ENCODE data around the gene FIBCD1.

FIBCD1 gene

DNA sequence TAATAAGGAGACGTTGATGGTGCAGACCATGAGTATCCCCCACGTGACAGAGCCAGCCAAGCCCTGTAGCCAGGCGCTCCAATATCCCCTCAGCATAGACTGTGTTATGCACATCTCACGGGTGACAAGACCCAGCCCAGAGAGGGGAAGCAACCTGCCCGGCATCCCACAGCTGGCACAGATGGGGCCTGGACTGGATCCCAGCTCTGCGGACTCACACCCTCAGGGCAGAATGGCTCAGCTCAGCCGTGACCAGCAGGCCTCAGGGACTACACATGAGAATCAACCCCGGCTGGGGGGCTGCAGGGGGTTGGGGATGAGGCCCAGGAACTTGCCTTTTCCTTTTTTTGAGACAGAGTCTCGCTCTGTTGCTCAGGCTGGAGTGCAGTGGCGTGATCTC lies 11.7 kb downstream of the FIBCD1 start:
- Histone ChIP-seq H3K4me3 (replicated peaks; ENCODE audit: insufficient read depth, low read length) (no peak overlapping the region), H3K27ac (replicated peaks) (no peak overlapping the region), H3K27me3 (ENCODE audit: insufficient read depth, poor library complexity, severe bottlenecking) (peaks cover 25% of the 10 kb centered on the region)
- DNase-seq (ENCODE audit: low read depth in 1 of 2, low spot score in 1 of 2), result no peak
- TF ChIP-seq, protein P1, sequence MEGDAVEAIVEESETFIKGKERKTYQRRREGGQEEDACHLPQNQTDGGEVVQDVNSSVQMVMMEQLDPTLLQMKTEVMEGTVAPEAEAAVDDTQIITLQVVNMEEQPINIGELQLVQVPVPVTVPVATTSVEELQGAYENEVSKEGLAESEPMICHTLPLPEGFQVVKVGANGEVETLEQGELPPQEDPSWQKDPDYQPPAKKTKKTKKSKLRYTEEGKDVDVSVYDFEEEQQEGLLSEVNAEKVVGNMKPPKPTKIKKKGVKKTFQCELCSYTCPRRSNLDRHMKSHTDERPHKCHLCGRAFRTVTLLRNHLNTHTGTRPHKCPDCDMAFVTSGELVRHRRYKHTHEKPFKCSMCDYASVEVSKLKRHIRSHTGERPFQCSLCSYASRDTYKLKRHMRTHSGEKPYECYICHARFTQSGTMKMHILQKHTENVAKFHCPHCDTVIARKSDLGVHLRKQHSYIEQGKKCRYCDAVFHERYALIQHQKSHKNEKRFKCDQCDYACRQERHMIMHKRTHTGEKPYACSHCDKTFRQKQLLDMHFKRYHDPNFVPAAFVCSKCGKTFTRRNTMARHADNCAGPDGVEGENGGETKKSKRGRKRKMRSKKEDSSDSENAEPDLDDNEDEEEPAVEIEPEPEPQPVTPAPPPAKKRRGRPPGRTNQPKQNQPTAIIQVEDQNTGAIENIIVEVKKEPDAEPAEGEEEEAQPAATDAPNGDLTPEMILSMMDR (IDR thresholded peaks at IDR 0.05; ENCODE audit: insufficient read depth, low read length), result no peak
- no peak for TF ChIP-seq POLR2AphosphoS5 (IDR thresholded peaks at IDR 0.05; ENCODE audit: low read depth)
- TF ChIP-seq GABPA (IDR thresholded peaks at IDR 0.05; ENCODE audit: low read depth), result no peak
- TF ChIP-seq SPI1 (IDR thresholded peaks at IDR 0.05; ENCODE audit: borderline replicate concordance, low read depth), result no peak

DNA sequence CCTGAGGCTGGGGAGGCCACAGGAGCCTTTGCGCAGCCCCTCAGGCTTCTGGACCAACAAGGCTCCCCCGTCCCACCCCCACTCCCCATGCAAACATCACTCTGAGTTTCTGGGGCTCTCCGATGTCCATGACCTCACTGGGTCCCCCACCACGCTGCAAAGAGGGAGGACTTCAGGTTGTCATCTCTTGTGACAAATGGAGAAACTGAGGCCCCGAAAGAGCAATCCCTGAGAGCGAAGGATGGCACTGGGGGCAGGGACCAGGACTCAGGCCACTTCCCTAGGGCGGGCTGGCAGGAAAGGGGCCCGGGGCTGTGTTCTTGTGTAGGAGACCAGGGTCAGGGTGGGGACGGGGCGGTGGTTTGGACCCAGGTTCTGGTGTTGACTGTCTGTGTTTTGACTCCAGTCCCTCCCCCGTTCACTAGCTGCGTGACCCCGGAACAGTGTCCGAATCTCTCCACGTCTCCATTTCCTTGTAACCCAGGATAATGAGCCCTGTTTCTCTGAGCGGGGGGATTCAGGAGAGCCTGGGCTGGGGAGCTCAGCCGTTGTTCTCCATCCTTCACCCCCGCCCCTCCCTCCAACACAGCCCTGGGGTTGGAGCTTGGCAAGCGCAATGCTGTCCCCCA lies 13.9 kb downstream of the FIBCD1 start:
- no peak for DNase-seq (ENCODE audit: low read depth in 1 of 2, low spot score in 1 of 2)
- H3K27ac ChIP-seq (replicated peaks), result no peak overlapping the region
- H3K27me3 ChIP-seq (ENCODE audit: insufficient read depth, poor library complexity, severe bottlenecking), result peaks cover 25% of the 10 kb centered on the region
- TF ChIP-seq GABPA (IDR thresholded peaks at IDR 0.05; ENCODE audit: low read depth) (no peak), POLR2AphosphoS5 (IDR thresholded peaks at IDR 0.05; ENCODE audit: low read depth) (no peak)
- TF ChIP-seq, protein P1 (IDR thresholded peaks at IDR 0.05; ENCODE audit: insufficient read depth, low read length), result no peak
- TF ChIP-seq, protein P2, sequence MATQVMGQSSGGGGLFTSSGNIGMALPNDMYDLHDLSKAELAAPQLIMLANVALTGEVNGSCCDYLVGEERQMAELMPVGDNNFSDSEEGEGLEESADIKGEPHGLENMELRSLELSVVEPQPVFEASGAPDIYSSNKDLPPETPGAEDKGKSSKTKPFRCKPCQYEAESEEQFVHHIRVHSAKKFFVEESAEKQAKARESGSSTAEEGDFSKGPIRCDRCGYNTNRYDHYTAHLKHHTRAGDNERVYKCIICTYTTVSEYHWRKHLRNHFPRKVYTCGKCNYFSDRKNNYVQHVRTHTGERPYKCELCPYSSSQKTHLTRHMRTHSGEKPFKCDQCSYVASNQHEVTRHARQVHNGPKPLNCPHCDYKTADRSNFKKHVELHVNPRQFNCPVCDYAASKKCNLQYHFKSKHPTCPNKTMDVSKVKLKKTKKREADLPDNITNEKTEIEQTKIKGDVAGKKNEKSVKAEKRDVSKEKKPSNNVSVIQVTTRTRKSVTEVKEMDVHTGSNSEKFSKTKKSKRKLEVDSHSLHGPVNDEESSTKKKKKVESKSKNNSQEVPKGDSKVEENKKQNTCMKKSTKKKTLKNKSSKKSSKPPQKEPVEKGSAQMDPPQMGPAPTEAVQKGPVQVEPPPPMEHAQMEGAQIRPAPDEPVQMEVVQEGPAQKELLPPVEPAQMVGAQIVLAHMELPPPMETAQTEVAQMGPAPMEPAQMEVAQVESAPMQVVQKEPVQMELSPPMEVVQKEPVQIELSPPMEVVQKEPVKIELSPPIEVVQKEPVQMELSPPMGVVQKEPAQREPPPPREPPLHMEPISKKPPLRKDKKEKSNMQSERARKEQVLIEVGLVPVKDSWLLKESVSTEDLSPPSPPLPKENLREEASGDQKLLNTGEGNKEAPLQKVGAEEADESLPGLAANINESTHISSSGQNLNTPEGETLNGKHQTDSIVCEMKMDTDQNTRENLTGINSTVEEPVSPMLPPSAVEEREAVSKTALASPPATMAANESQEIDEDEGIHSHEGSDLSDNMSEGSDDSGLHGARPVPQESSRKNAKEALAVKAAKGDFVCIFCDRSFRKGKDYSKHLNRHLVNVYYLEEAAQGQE (IDR thresholded peaks at IDR 0.05; ENCODE audit: insufficient replicate concordance, low read depth), result no peak
- no peak overlapping the region for H3K4me3 ChIP-seq (replicated peaks; ENCODE audit: insufficient read depth, low read length)

DNA sequence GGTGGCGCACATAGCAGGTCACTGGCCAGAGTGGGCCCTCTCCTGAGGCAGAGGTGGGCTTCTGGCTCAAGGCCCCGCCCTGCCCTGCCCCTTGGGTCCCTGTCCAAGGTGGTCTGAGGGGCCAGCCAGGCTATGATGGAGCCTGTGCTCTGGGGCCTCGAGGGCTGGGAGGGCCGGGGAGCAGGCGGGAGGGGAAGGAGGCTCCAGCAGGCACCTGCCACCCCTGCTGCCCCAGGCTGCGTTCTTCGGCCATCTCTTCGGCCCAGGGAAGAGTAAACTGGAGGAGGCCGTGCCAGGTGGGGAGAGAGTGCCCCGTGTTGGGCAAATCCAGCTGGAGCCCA lies 14.6 kb downstream of the FIBCD1 start:
- DNase-seq (ENCODE audit: low read depth in 1 of 2, low spot score in 1 of 2), result no peak
- TF ChIP-seq POLR2AphosphoS5 (IDR thresholded peaks at IDR 0.05; ENCODE audit: low read depth) (no peak), GABPA (IDR thresholded peaks at IDR 0.05; ENCODE audit: low read depth) (no peak), SPI1 (IDR thresholded peaks at IDR 0.05; ENCODE audit: borderline replicate concordance, low read depth) (no peak)
- TF ChIP-seq, protein P2 (IDR thresholded peaks at IDR 0.05; ENCODE audit: insufficient replicate concordance, low read depth), result no peak
- TF ChIP-seq, protein P1 (IDR thresholded peaks at IDR 0.05; ENCODE audit: insufficient read depth, low read length), result no peak
- Histone ChIP-seq H3K27ac (replicated peaks) (no peak overlapping the region), H3K4me3 (replicated peaks; ENCODE audit: insufficient read depth, low read length) (no peak overlapping the region), H3K27me3 (ENCODE audit: insufficient read depth, poor library complexity, severe bottlenecking) (peaks cover 25% of the 10 kb centered on the region)
